H1 (cell line): ENCODE results near the gene PEX26. TPM values are rescaled to one million over a fixed set of nuclear protein-coding genes. Genes with fewer than 3 reads are reported as not detected.

Source experiments
- CTCF ChIA-PET: fragments of 300-600 bp; sonication (Branson Sonifier 250); formaldehyde crosslinking; loops from one replicate; lab custom pipeline; 2021; ENCODE audit not compliant: partially characterized antibody; lab: Charles Lee
- POLR2A ChIA-PET: fragments of 300-600 bp; sonication (Branson Sonifier 250); formaldehyde crosslinking; loops from one replicate; lab custom pipeline; 2021; ENCODE audit warnings: inconsistent platforms; ENCODE audit not compliant: partially characterized antibody; lab: Charles Lee
- DNase-seq, 2 experiments: peaks; one replicate each; pipeline versions ENCODE4 v3.0.0 to v3.0.0-alpha.2; 2010 to 2022; ENCODE audit warnings: low spot score in 2 of 2, low read depth in 1 of 2, mixed read lengths in 1 of 2
- FAIRE-seq: peaks from 2 replicates; lab custom pipeline; 2011; peaks lifted over from hg19 to GRCh38; lab: Jason Lieb, UNC
- H2AFZ ChIP-seq: 2 replicates; pipeline ENCODE4 v1.8.1; 2012; ENCODE audit warnings: low read length, inconsistent platforms
- H2AK5ac ChIP-seq: 2 replicates; pipeline ENCODE4 v1.6.1; 2013; ENCODE audit warnings: low read depth, low read length
- H2BK120ac ChIP-seq: replicated peaks from 2 replicates; pipeline ENCODE3; 2013; ENCODE audit warnings: low read depth, low read length, inconsistent platforms
- H2BK12ac ChIP-seq: 2 replicates; pipeline ENCODE4 v1.6.1; 2013; ENCODE audit warnings: low read depth, low read length
- H2BK15ac ChIP-seq: 2 replicates; pipeline ENCODE4 v1.6.1; 2013; ENCODE audit warnings: low read length
- H2BK20ac ChIP-seq: 2 replicates; pipeline ENCODE4 v1.6.1; 2013; ENCODE audit warnings: low read length
- H2BK5ac ChIP-seq: 2 replicates; pipeline ENCODE4 v1.6.1; 2013; ENCODE audit warnings: low read depth, low read length
- H3K14ac ChIP-seq: 2 replicates; pipeline ENCODE4 v1.6.1; 2013; ENCODE audit warnings: inconsistent platforms; ENCODE audit not compliant: insufficient read length
- H3K18ac ChIP-seq: 2 replicates; pipeline ENCODE4 v1.6.1; 2013; ENCODE audit warnings: low read length; ENCODE audit errors: extremely low read depth
- H3K23ac ChIP-seq: 2 replicates; pipeline ENCODE4 v1.6.1; 2013; ENCODE audit warnings: inconsistent platforms; ENCODE audit not compliant: insufficient read length
- H3K23me2 ChIP-seq: 2 replicates; pipeline ENCODE4 v1.6.1; 2013; ENCODE audit warnings: low read depth, low read length
- H3K27ac ChIP-seq: 2 replicates; pipeline ENCODE4 v1.6.1; 2011; ENCODE audit warnings: low read depth, low read length, inconsistent platforms
- H3K27me3 ChIP-seq, 4 experiments: replicated peaks in 1 of 4; 1 replicate in 1 of 4; 2 replicates in 3 of 4; pipeline versions ENCODE4 v1.6.1 to v1.8.1; 2011 to 2013; ENCODE audit warnings: low read length in 3 of 4, mild to moderate bottlenecking in 3 of 4, inconsistent platforms in 2 of 4, mixed read lengths in 2 of 4, moderate library complexity in 1 of 4; ENCODE audit not compliant: control insufficient read depth in 3 of 4, insufficient read depth in 3 of 4; ENCODE audit errors: extremely low read depth in 1 of 4
- H3K36me3 ChIP-seq, 4 experiments: 2 replicates each; pipeline versions ENCODE4 v1.6.1 to v1.8.1; 2011 to 2013; ENCODE audit warnings: mild to moderate bottlenecking in 4 of 4, low read length in 3 of 4, moderate library complexity in 2 of 4, control low read depth in 1 of 4, inconsistent platforms in 1 of 4; ENCODE audit not compliant: insufficient read depth in 4 of 4, control insufficient read depth in 2 of 4
- H3K4ac ChIP-seq: replicated peaks from 2 replicates; pipeline ENCODE3; 2013; ENCODE audit warnings: low read length, low read depth, mixed read lengths, inconsistent platforms; ENCODE audit not compliant: insufficient read length
- H3K4me1 ChIP-seq, 4 experiments: replicated peaks in 1 of 4; 1 replicate in 1 of 4; 2 replicates in 3 of 4; pipeline versions ENCODE4 v1.6.1 to v1.8.1; 2011 to 2013; ENCODE audit warnings: low read length in 3 of 4, inconsistent platforms in 2 of 4, mixed read lengths in 1 of 4; ENCODE audit not compliant: insufficient read depth in 4 of 4, control insufficient read depth in 3 of 4
- H3K4me2 ChIP-seq, 2 experiments: 2 replicates each; pipeline versions ENCODE4 v1.6.1 to v1.8.1; 2011 to 2013; ENCODE audit warnings: low read depth in 2 of 2, low read length in 2 of 2, control low read depth in 1 of 2, inconsistent platforms in 1 of 2, mild to moderate bottlenecking in 1 of 2; ENCODE audit not compliant: insufficient read depth in 1 of 2
- H3K4me3 ChIP-seq, 4 experiments: fragments of 200-600, 300-600 bp in 1 of 4; sonication (generic), shearing (Covaris generic), sonication (Bioruptor Twin) in 1 of 4; 2 replicates each; pipeline versions ENCODE4 v1.5.1 to v1.8.1; 2011 to 2016; ENCODE audit warnings: low read length in 4 of 4, low read depth in 3 of 4, control low read depth in 2 of 4, inconsistent platforms in 2 of 4, mild to moderate bottlenecking in 2 of 4, mixed read lengths in 1 of 4, moderate library complexity in 1 of 4; ENCODE audit not compliant: insufficient read depth in 2 of 4; ENCODE audit errors: extremely low read depth in 1 of 4
- H3K56ac ChIP-seq: replicated peaks from 2 replicates; pipeline ENCODE3; 2013; ENCODE audit warnings: low read depth, mild to moderate bottlenecking, mixed read lengths, low read length, inconsistent platforms; ENCODE audit not compliant: insufficient read length
- H3K79me1 ChIP-seq: 2 replicates; pipeline ENCODE4 v1.6.1; 2013; ENCODE audit warnings: low read depth, low read length, control low read depth
- H3K79me2 ChIP-seq, 2 experiments: 2 replicates each; pipeline versions ENCODE4 v1.6.1 to v1.8.1; 2012 to 2013; ENCODE audit warnings: low read length in 2 of 2, mild to moderate bottlenecking in 2 of 2, inconsistent platforms in 1 of 2; ENCODE audit not compliant: insufficient read depth in 2 of 2, control insufficient read depth in 1 of 2
- H3K9ac ChIP-seq, 4 experiments: replicated peaks in 1 of 4; 1 replicate in 1 of 4; 2 replicates in 3 of 4; pipeline versions ENCODE4 v1.6.1 to v1.8.1; 2011 to 2013; ENCODE audit warnings: low read depth in 3 of 4, low read length in 3 of 4, control low read depth in 2 of 4, mild to moderate bottlenecking in 2 of 4, moderate library complexity in 2 of 4, inconsistent platforms in 1 of 4; ENCODE audit errors: extremely low read depth in 1 of 4
- H3K9me3 ChIP-seq, 2 experiments: 2 replicates each; pipeline versions ENCODE4 v1.6.1 to v1.8.1; 2012 to 2013; ENCODE audit warnings: mild to moderate bottlenecking in 2 of 2, moderate library complexity in 2 of 2, control low read depth in 1 of 2, inconsistent platforms in 1 of 2, low read depth in 1 of 2, low read length in 1 of 2, mixed read lengths in 1 of 2; ENCODE audit not compliant: insufficient read depth in 2 of 2
- H4K20me1 ChIP-seq, 2 experiments: replicated peaks in 1 of 2; 2 replicates each; pipeline versions ENCODE3 to v1.8.1; 2011 to 2013; ENCODE audit warnings: inconsistent platforms in 2 of 2, low read length in 2 of 2, mild to moderate bottlenecking in 1 of 2; ENCODE audit not compliant: insufficient read depth in 2 of 2, control insufficient read depth in 1 of 2
- H4K5ac ChIP-seq: 2 replicates; pipeline ENCODE4 v1.6.1; 2013; ENCODE audit warnings: low read length, low read depth, mixed read lengths, inconsistent platforms; ENCODE audit not compliant: insufficient read length
- H4K8ac ChIP-seq: 2 replicates; pipeline ENCODE4 v1.8.0; 2013; ENCODE audit warnings: mild to moderate bottlenecking, moderate library complexity, low read length, inconsistent platforms; ENCODE audit not compliant: insufficient read depth; ENCODE audit errors: extremely low read depth
- H4K91ac ChIP-seq: replicated peaks from 2 replicates; pipeline ENCODE3; 2013; ENCODE audit warnings: low read length, mixed read lengths, inconsistent platforms; ENCODE audit not compliant: insufficient read length
- BACH1 ChIP-seq: IDR thresholded peaks from 2 replicates; pipeline ENCODE4 v1.6.1; 2012; ENCODE audit warnings: low read length, improper control_type of control experiment
- GABPA ChIP-seq: IDR thresholded peaks from 2 replicates; pipeline ENCODE4 v1.6.1; 2011; ENCODE audit warnings: mild to moderate bottlenecking, low read length, moderate library complexity, borderline replicate concordance; ENCODE audit not compliant: insufficient read depth
- HDAC2 ChIP-seq, 2 experiments: fragments of 300-600 bp in 1 of 2; sonication (generic) in 1 of 2; IDR thresholded peaks; 2 replicates each; pipeline ENCODE4 v1.6.1; 2011 to 2012; ENCODE audit warnings: low read depth in 2 of 2, low read length in 2 of 2, mild to moderate bottlenecking in 2 of 2, moderate library complexity in 2 of 2, borderline replicate concordance in 1 of 2, inconsistent platforms in 1 of 2
- KDM5A ChIP-seq: fragments of 200-600 bp; IDR thresholded peaks from 2 replicates; pipeline ENCODE4 v1.7.1; 2012; ENCODE audit warnings: mild to moderate bottlenecking, low read length, inconsistent platforms, mixed read lengths
- PHF8 ChIP-seq: fragments of 200-600 bp; sonication (generic); conservative IDR thresholded peaks from 2 replicates; pipeline ENCODE4 v1.7.1; 2012; ENCODE audit warnings: low read depth, mild to moderate bottlenecking, inconsistent platforms, low read length, moderate library complexity
- POLR2A ChIP-seq, 2 experiments: IDR thresholded peaks; 1 replicate in 1 of 2; 2 replicates in 1 of 2; pipeline ENCODE4 v1.6.1; 2011; ENCODE audit warnings: low read depth in 2 of 2, low read length in 2 of 2, mild to moderate bottlenecking in 2 of 2; ENCODE audit errors: control extremely low read depth in 1 of 2
- RXRA ChIP-seq: IDR thresholded peaks from 2 replicates; pipeline ENCODE4 v1.6.1; 2011; ENCODE audit warnings: low read depth, mild to moderate bottlenecking, low read length, moderate library complexity; ENCODE audit not compliant: insufficient read depth
- SRF ChIP-seq: IDR thresholded peaks from 2 replicates; pipeline ENCODE4 v1.6.1; 2011; ENCODE audit warnings: mild to moderate bottlenecking, low read depth, low read length, moderate library complexity
- TCF12 ChIP-seq: IDR thresholded peaks from 2 replicates; pipeline ENCODE4 v1.6.1; 2011; ENCODE audit warnings: low read depth, mild to moderate bottlenecking, low read length
- WGBS, 2 experiments: shearing (Covaris generic) in 1 of 2; methylation state at CpG; one replicate each; pipeline versions ENCODE4 v1.1.6 to v1.1.7; 2013 to 2015; ENCODE audit warnings: low lambda C conversion rate in 2 of 2, mixed read lengths in 2 of 2, inconsistent platforms in 1 of 2, low coverage in 1 of 2, missing lambda C conversion rate in 1 of 2; ENCODE audit not compliant: insufficient replicate concordance in 2 of 2, insufficient coverage in 1 of 2, insufficient read length in 1 of 2; ENCODE audit errors: extremely low coverage in 1 of 2, missing lambda C conversion rate in 1 of 2; 5-methylcytosine and 5-hydroxymethylcytosine counted together
- polyA plus RNA-seq, 7 experiments: library from polyadenylated mRNA; depleted of rRNA in 3 of 7; stranded (reverse) in 5 of 7; unstranded in 2 of 7; fragments of >200 nt in 5 of 7; fragments of 200-250 nt in 2 of 7; gene quantifications; 1 replicate in 5 of 7; 2 replicates in 1 of 7; 4 replicates in 1 of 7; pipeline versions ENCODE4 v1.2.1 to v1.2.3, GENCODE V29; 2011 to 2013; ENCODE audit warnings: missing spikeins in 2 of 7, mixed read lengths in 2 of 7
- total RNA-seq: library from RNA; stranded (reverse); fragmentation: NEBNext Ultra II Directional; extraction: Animal tissue kit (Norgen Biotek cat#: 25700); gene quantifications from 2 replicates; pipeline ENCODE4 v1.2.1, GENCODE V29; 2021
- TF ChIP-seq, protein P1 (sequence below): IDR thresholded peaks from 2 replicates; pipeline ENCODE4 v1.6.1; 2012; ENCODE audit warnings: low read length, inconsistent platforms

PEX26 gene
- total and polyA plus RNA-seq, 2 of the 8 experiments (the other 6 are each of a cell fraction or from before 2014, with no cell fraction given) = 33.1 to 49.0 TPM

DNA sequence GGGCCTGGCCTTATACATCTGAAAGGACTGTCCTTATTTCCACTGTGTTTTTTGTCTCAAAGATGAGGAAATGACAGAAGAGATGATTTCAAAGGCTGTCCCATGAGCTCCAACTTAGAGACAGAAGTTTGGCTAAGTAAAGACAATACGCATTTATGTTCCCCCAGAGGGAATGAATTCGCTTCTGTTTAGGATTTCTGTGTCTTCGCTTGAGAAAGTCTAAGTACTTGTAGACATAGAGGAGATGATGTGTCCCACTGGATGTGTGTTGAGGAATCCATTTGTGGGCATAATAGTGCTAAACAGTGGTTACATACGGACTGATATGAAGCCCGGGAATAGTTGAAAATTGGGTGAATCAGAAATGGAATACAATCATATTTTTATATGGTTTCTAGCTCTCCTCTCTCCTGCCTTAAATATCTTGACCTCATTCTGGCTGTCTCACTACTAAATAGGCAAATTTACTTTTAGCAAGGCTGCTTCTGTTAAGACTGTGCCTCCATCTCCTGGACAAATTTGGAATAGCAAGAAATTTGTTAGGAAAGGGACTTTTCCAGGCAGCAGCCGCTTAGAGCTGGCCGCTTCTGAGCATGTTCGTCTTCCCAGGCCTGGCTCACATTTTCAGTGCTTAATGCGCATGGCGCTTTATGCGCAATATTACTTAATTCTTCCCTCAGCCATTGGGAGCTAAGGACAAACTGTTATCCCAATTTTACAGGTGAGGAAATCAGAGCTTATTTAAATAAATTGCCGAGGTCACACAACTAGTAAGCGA is 1.9 kb upstream of the PEX26 start:
- Histone ChIP-seq H3K4me2 (no peak overlapping the region), H3K27ac (no peak overlapping the region), H4K91ac (no peak overlapping the region), H2BK5ac (no peak overlapping the region), H3K27me3 (no peaks in the 10 kb centered on the region), H3K9ac (no peak overlapping the region), H2BK120ac (no peak overlapping the region), H3K4me1 (0 out of 7 replicates have a peak, but pooled peaks cover 0 to 3% (median 0%) of the 10 kb centered on the region in 4 experiments), H3K4ac (no peak overlapping the region), H3K79me2 (peaks cover 0 to 19% of the 10 kb centered on the region in 2 experiments; a peak in 3 of 4 replicates), H3K56ac (no peak overlapping the region), H3K14ac (no peak overlapping the region), H3K79me1 (no peaks in the 10 kb centered on the region; the same call in 1 of the 2 replicates), H3K23me2 (peaks cover 2% of the 10 kb centered on the region; the same call in 1 of the 2 replicates), H2AK5ac (no peak overlapping the region), H4K8ac (no peak overlapping the region), H2AFZ (no peak overlapping the region), H2BK20ac (no peak overlapping the region), H2BK12ac (no peak overlapping the region), H3K18ac (no peak overlapping the region), H4K20me1 (no peaks in the 10 kb centered on the region), H3K23ac (no peak overlapping the region), H3K9me3 (no peaks in the 10 kb centered on the region), H3K36me3 (peaks cover 5 to 6% (median 5%) of the 10 kb centered on the region in 4 experiments; a peak in 5 of 8 replicates), H4K5ac (no peak overlapping the region), H3K4me3 (no peak overlapping the region), H2BK15ac (no peak overlapping the region)
- DNase-seq (peak in 1 of 2 experiments; percentile 52), FAIRE-seq (no peak)
- POLR2A ChIA-PET = interaction anchor here (1.1 to 1.7 kb wide), 2 partner anchors 13 to 245 kb away, joined by 3 to 5 read pairs; no protein-coding TSS in a partner anchor
- CTCF ChIA-PET = interaction anchor here (0.6 to 11.5 kb wide), 73 partner anchors 12 to 339 kb away, joined by 3 to 163 read pairs (median 4); partner anchors contain the start of genes MICAL3 and TUBA8
- WGBS, 2 experiments = 41% methylated on average over 13 of the region's 13 CpGs; no CpG with 5 or more reads in 1 of the 2 experiments
- TF ChIP-seq, protein P1, sequence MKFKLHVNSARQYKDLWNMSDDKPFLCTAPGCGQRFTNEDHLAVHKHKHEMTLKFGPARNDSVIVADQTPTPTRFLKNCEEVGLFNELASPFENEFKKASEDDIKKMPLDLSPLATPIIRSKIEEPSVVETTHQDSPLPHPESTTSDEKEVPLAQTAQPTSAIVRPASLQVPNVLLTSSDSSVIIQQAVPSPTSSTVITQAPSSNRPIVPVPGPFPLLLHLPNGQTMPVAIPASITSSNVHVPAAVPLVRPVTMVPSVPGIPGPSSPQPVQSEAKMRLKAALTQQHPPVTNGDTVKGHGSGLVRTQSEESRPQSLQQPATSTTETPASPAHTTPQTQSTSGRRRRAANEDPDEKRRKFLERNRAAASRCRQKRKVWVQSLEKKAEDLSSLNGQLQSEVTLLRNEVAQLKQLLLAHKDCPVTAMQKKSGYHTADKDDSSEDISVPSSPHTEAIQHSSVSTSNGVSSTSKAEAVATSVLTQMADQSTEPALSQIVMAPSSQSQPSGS = no peak
- TF ChIP-seq BACH1 (no peak), KDM5A (no peak), HDAC2 (IDR thresholded peaks at IDR 0.05; ENCODE audit: borderline replicate concordance in 1 of 2, low read depth in 2 of 2, low read length in 2 of 2) (no peak), POLR2A (IDR thresholded peaks at IDR 0.05; ENCODE audit: control extremely low read depth in 1 of 2, low read depth in 2 of 2, low read length in 2 of 2) (no peak), TCF12 (no peak), PHF8 (no peak), SRF (no peak), RXRA (no peak), GABPA (no peak)
